ENCODE measurements around the gene CDH4. TPM values are rescaled to one million over a fixed set of nuclear protein-coding genes. Genes with fewer than 3 reads are reported as not detected.

CDH4 gene
- total and polyA plus RNA-seq, 2 donors (not counting 3 experiments of a cell fraction or from before 2014, with no cell fraction given): 0.17 to 0.51 TPM

DNA sequence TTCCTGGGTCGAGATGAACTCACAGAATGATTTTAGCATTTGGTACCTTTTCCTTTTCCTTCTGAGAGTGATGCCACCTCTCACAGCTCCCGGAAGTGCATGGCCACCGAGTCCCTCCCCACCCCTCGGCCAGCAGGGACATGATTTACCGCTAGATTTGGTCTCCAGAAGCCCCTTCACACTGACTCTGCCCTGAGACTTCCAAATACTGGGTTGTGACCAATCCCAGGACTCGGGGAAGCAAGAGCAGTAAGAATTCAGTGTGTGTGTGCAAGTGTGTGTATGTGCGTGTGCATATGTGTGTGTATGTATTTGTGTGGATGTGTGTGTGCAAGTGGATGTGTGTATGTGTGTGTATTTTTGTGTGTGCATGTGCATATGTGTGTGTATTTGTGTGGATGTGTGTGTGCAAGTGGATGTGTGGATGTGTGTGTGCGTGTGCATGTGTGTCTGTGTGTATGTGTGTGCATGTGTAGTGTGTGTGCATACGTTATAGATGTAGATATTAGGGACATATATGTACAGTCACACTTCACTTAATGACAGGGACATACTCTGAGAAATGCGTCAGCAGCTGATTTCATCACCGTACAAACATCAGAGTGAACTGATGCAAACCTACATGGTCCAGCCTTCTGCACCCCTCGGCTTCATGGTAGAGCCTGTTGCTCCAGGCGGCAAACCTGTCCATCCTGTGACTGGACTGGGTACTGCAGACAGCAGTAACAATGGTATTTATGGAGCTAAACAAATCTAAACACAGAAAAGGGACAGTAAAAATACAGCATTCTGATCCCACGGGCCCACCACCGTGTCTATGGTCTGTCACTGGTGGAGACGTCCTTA, 439.2 kb downstream of the CDH4 start:
- BruUV-seq (replicated peaks): no TSS peak
- H3K9me1 ChIP-seq (replicated peaks; ENCODE audit: control insufficient read depth, extremely low read depth, insufficient read depth, low read length): no peaks in the 10 kb centered on the region
- no peak overlapping the region for H3K4me2 ChIP-seq (ENCODE audit: insufficient read depth, low read length)
- DNase-seq (ENCODE audit: low read depth, low spot score) (no peak), FAIRE-seq (no peak)
- dilution Hi-C loops (cut with MboI; ENCODE audit: extremely low pct_ligation_motif_present, low sequenced_read_pairs) (no loop called here), intact Hi-C loops (cut with micrococcal nuclease) (no loop called here)
- H3K27me3 ChIP-seq (ENCODE audit: control insufficient read depth in 2 of 2, insufficient read depth in 2 of 2, low read length in 2 of 2): no peaks in the 10 kb centered on the region
- H3K4me3 ChIP-seq (replicated peaks in 1 of 3; ENCODE audit: insufficient read depth in 1 of 3, low read depth in 1 of 3, low read length in 3 of 3): no peak overlapping the region
- H3K4me1 ChIP-seq (ENCODE audit: control insufficient read depth, extremely low read depth, insufficient read depth, low read length): no peaks in the 10 kb centered on the region
- H3K79me2 ChIP-seq (ENCODE audit: control insufficient read depth, insufficient read depth, low read length): no peaks in the 10 kb centered on the region
- no peak for TF ChIP-seq GATA2 (IDR thresholded peaks at IDR 0.05; ENCODE audit: insufficient read depth, insufficient read length, low read depth, low read length)
- no peak for TF ChIP-seq MYC (IDR thresholded peaks at IDR 0.05; ENCODE audit: low read depth, low read length)
- TF ChIP-seq, protein P1, sequence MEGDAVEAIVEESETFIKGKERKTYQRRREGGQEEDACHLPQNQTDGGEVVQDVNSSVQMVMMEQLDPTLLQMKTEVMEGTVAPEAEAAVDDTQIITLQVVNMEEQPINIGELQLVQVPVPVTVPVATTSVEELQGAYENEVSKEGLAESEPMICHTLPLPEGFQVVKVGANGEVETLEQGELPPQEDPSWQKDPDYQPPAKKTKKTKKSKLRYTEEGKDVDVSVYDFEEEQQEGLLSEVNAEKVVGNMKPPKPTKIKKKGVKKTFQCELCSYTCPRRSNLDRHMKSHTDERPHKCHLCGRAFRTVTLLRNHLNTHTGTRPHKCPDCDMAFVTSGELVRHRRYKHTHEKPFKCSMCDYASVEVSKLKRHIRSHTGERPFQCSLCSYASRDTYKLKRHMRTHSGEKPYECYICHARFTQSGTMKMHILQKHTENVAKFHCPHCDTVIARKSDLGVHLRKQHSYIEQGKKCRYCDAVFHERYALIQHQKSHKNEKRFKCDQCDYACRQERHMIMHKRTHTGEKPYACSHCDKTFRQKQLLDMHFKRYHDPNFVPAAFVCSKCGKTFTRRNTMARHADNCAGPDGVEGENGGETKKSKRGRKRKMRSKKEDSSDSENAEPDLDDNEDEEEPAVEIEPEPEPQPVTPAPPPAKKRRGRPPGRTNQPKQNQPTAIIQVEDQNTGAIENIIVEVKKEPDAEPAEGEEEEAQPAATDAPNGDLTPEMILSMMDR (IDR thresholded peaks at IDR 0.05; ENCODE audit: extremely low read depth in 1 of 2, insufficient read depth in 1 of 2, low read depth in 1 of 2, low read length in 2 of 2): no peak
- no peak for TF ChIP-seq JUN (IDR thresholded peaks at IDR 0.05; ENCODE audit: borderline replicate concordance, insufficient read depth, insufficient read length, low read depth)
- TF ChIP-seq EZH2 (IDR thresholded peaks at IDR 0.05; ENCODE audit: borderline replicate concordance, low read depth, low read length, severe bottlenecking): no peak
- TF ChIP-seq, protein P2, sequence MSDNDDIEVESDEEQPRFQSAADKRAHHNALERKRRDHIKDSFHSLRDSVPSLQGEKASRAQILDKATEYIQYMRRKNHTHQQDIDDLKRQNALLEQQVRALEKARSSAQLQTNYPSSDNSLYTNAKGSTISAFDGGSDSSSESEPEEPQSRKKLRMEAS (IDR thresholded peaks at IDR 0.05; ENCODE audit: insufficient read depth, insufficient read length): no peak
- no peak for TF ChIP-seq POLR2AphosphoS5 (IDR thresholded peaks at IDR 0.05; ENCODE audit: insufficient read depth, low read depth, low read length)
- TF ChIP-seq FOS (IDR thresholded peaks at IDR 0.05; ENCODE audit: borderline replicate concordance, insufficient read depth, low read length): no peak
- TF ChIP-seq POLR2A (IDR thresholded peaks at IDR 0.05; ENCODE audit: low read depth, low read length): no peak
- H3K36me3 ChIP-seq (ENCODE audit: control insufficient read depth in 2 of 2, extremely low read depth in 1 of 2, insufficient read depth in 2 of 2, low read length in 2 of 2): no peaks in the 10 kb centered on the region
- peaks cover 2% of the 10 kb centered on the region for H3K9me3 ChIP-seq (replicated peaks; ENCODE audit: control insufficient read depth, insufficient read depth, low read length)
- ChIA-PET CTCF (no interaction called here), POLR2A (no interaction called here)
- H4K20me1 ChIP-seq (replicated peaks; ENCODE audit: control insufficient read depth, extremely low read depth, insufficient read depth, low read length): no peaks in the 10 kb centered on the region
- no peak overlapping the region for H3K9ac ChIP-seq (replicated peaks; ENCODE audit: extremely low read depth, insufficient read depth, low read length)
- no peak overlapping the region for H3K27ac ChIP-seq (ENCODE audit: insufficient read depth, low read depth, low read length)
- no peak overlapping the region for H2AFZ ChIP-seq (ENCODE audit: low read depth, low read length)

All from endothelial cell of umbilical vein (primary cell).